K562 (cell line): ENCODE measurements around the gene GRHPR. TPM values are rescaled to one million over a fixed set of nuclear protein-coding genes. Genes with fewer than 3 reads are reported as not detected.

ENCODE experiments used
- BCLAF1 ChIP-seq, 2 experiments: fragments of 450-650 bp in 1 of 2; IDR thresholded peaks; 2 replicates each; pipeline ENCODE4 v1.6.1; 2011 to 2017; ENCODE audit warnings: low read depth in 2 of 2, antibody characterized with exemption in 1 of 2, borderline replicate concordance in 1 of 2, low read length in 1 of 2, mild to moderate bottlenecking in 1 of 2, mixed read lengths in 1 of 2; ENCODE audit not compliant: control insufficient read depth in 1 of 2
- ID3 ChIP-seq, 2 experiments: fragments of 250-450 bp in 1 of 2; fragments of 450-650 bp in 1 of 2; sonication (Bioruptor Pico) in 1 of 2; IDR thresholded peaks; 2 replicates each; pipeline versions ENCODE4 v1.6.1 to v1.8.0; 2016 to 2021; ENCODE audit warnings: mild to moderate bottlenecking in 2 of 2, moderate library complexity in 2 of 2, missing compliant biosample characterization in 1 of 2, missing genetic modification characterization in 1 of 2
- MAX ChIP-seq: sonication (generic); formaldehyde crosslinking; IDR thresholded peaks from 2 replicates; pipeline ENCODE4 v1.9.0; 2022; ENCODE audit warnings: mild to moderate bottlenecking, missing genetic modification reagents
- NFRKB ChIP-seq: fragments of 450-650 bp; IDR thresholded peaks from 2 replicates; pipeline ENCODE4 v1.6.1; 2016; ENCODE audit warnings: low read depth
- PML ChIP-seq: IDR thresholded peaks from 2 replicates; pipeline ENCODE4 v1.6.1; 2012; ENCODE audit warnings: low read length, inconsistent platforms
- POLR2A ChIP-seq: fragments of 450-650 bp; conservative IDR thresholded peaks from 2 replicates; pipeline ENCODE4 v1.6.1; 2016
- SETDB1 ChIP-seq: IDR thresholded peaks from one replicate; pipeline ENCODE4 v1.6.1; 2012; ENCODE audit warnings: low read length, control low read depth, inconsistent platforms
- SMAD4 ChIP-seq: fragments of 250-450 bp; sonication (Bioruptor Pico); conservative IDR thresholded peaks from 2 replicates; pipeline ENCODE4 v1.8.0; 2021; ENCODE audit warnings: inconsistent platforms, mild to moderate bottlenecking, moderate library complexity
- SNRNP70 ChIP-seq: fragments of 200-400 bp; formaldehyde crosslinking; optimal IDR thresholded peaks from 2 replicates; pipeline ENCODE3; 2017; ENCODE audit warnings: low read depth, low read length
- TBP ChIP-seq: optimal IDR thresholded peaks from 2 replicates; pipeline ENCODE3; 2011; ENCODE audit warnings: low read depth, low read length, improper control_type of control experiment
- TFAP4 ChIP-seq: sonication (generic); formaldehyde crosslinking; IDR thresholded peaks from 2 replicates; pipeline ENCODE4 v1.8.0; 2022; ENCODE audit warnings: missing genetic modification reagents, mild to moderate bottlenecking, moderate library complexity, borderline replicate concordance
- ZBTB12 ChIP-seq: fragments of 250-450 bp; sonication (Bioruptor Pico); IDR thresholded peaks from 2 replicates; pipeline ENCODE4 v1.4.0; 2020
- ZBTB7A ChIP-seq: IDR thresholded peaks from 2 replicates; pipeline ENCODE4 v1.6.1; 2011; ENCODE audit warnings: low read depth, mild to moderate bottlenecking, low read length, moderate library complexity, borderline replicate concordance; ENCODE audit not compliant: control insufficient read depth
- ZNF592 ChIP-seq: fragments of 450-650 bp; IDR thresholded peaks from 2 replicates; pipeline ENCODE4 v1.6.1; 2017; ENCODE audit warnings: antibody characterized with exemption, mild to moderate bottlenecking
- polyA plus RNA-seq, 8 experiments: library from polyadenylated mRNA; depleted of rRNA in 4 of 8; stranded (reverse) in 5 of 8; unstranded in 3 of 8; fragments of >200 nt; fragmentation: Nextera tagmentation in 2 of 8; fragmentation: Illumina TruSeq in 1 of 8; extraction: Ambion mirVana in 2 of 8; extraction: Trizol in 1 of 8; gene quantifications; 2 replicates each; pipeline versions ENCODE4 v1.2.1 to v1.2.3, GENCODE V29; 2011 to 2014; ENCODE audit warnings: inconsistent platforms in 1 of 8, missing spikeins in 1 of 8
- total RNA-seq, 7 experiments: library from RNA; depleted of rRNA in 6 of 7; stranded (reverse); fragments of >200 nt in 6 of 7; fragmentation: Illumina TruSeq in 2 of 7; extraction: Trizol in 2 of 7; gene quantifications; 2 replicates each; pipeline versions ENCODE4 v1.2.1 to v1.2.3, GENCODE V29; 2011 to 2021; ENCODE audit warnings: low replicate concordance in 1 of 7

The GRHPR gene
- total and polyA plus RNA-seq, 9 of the 15 experiments (the other 6 are each of a cell fraction or from before 2014, with no cell fraction given) = 38.9 to 144 (median 120) TPM

GRCh38 chr9:37464426-37465248 lies 42.1 kb downstream of the GRHPR start (continued):
- TF ChIP-seq ID3 (CRISPR knock-in tag; IDR thresholded peaks at IDR 0.05) (no peak), ID3 (tag; IDR thresholded peaks at IDR 0.05) (no peak), SETDB1 (no peak), PML (no peak), TBP (peak; percentile 5), SMAD4 (peak; percentile 81), SNRNP70 (no peak), BCLAF1 (IDR thresholded peaks at IDR 0.05; ENCODE audit: borderline replicate concordance in 1 of 2, control insufficient read depth in 1 of 2, low read depth in 2 of 2, low read length in 1 of 2) (no peak), ZNF592 (no peak), MAX (CRISPR knock-in tag) (peak; percentile 81; the same call in 1 of the 2 replicates), TFAP4 (CRISPR knock-in tag) (peak; percentile 65), NFRKB (peak; percentile 40; the same call in 1 of the 2 replicates), ZBTB7A (peak; percentile 86; the same call in 1 of the 2 replicates), ZBTB12 (CRISPR knock-in tag) (no peak), POLR2A (peak; percentile 77)
